Activated CD4-positive, alpha-beta T cell treated with anti-CD3 and anti-CD28 coated beads for 48 hours (primary cell): Measurements from ENCODE around the gene C1QL2.

Experiments
- DNase-seq: peaks from one replicate; pipeline ENCODE4 v3.0.0-alpha.2; 2020

The C1QL2 gene

GRCh38 chr2:119136093-119136492, 22.5 kb downstream of the C1QL2 start:
- DNase-seq = no peak

GRCh38 chr2:119134775-119135174, 23.8 kb downstream of the C1QL2 start:
- DNase-seq = no peak

- DNase-seq = peak; percentile 53
Measured at GRCh38 chr2:119126650-119127049, 31.9 kb downstream of the C1QL2 start.

GRCh38 chr2:119123389-119123788, 35.2 kb downstream of the C1QL2 start:
- no peak for DNase-seq

- DNase-seq = no peak
Measured at GRCh38 chr2:119122663-119123062, 35.9 kb downstream of the C1QL2 start.

GRCh38 chr2:119119999-119120756, 38.4 kb downstream of the C1QL2 start:
- no peak for DNase-seq

- DNase-seq = no peak
Measured at GRCh38 chr2:119119076-119119785, 39.3 kb downstream of the C1QL2 start.

- DNase-seq = no peak
Measured at GRCh38 chr2:119117891-119118882, 40.4 kb downstream of the C1QL2 start.

- DNase-seq = no peak
Measured at GRCh38 chr2:119117408-119117807, 41.1 kb downstream of the C1QL2 start.

- no peak for DNase-seq
Measured at GRCh38 chr2:119116411-119117295, 41.9 kb downstream of the C1QL2 start.

GRCh38 chr2:119114266-119114665, 44.3 kb downstream of the C1QL2 start:
- no peak for DNase-seq

- no peak for DNase-seq
Measured at GRCh38 chr2:119113489-119113770, 45.1 kb downstream of the C1QL2 start.

GRCh38 chr2:119112770-119113488, 45.6 kb downstream of the C1QL2 start:
- no peak for DNase-seq

GRCh38 chr2:119112230-119112629, 46.3 kb downstream of the C1QL2 start:
- no peak for DNase-seq

GRCh38 chr2:119111115-119111975, 47.2 kb downstream of the C1QL2 start:
- no peak for DNase-seq

- DNase-seq = no peak
Measured at GRCh38 chr2:119109866-119110265, 48.7 kb downstream of the C1QL2 start.

- no peak for DNase-seq
Measured at GRCh38 chr2:119108186-119108585, 50.4 kb downstream of the C1QL2 start.

GRCh38 chr2:119106301-119106897, 52.2 kb downstream of the C1QL2 start:
- peak; percentile 54 for DNase-seq
